ENCODE measurements around the gene C19orf25. TPM values are rescaled to one million over a fixed set of nuclear protein-coding genes. Genes with fewer than 3 reads are reported as not detected.

Gene C19orf25
- total and polyA plus RNA-seq, 9 of the 15 experiments (the other 6 are each of a cell fraction or from before 2014, with no cell fraction given) = 0.79 to 96.0 (median 36.1) TPM

DNA sequence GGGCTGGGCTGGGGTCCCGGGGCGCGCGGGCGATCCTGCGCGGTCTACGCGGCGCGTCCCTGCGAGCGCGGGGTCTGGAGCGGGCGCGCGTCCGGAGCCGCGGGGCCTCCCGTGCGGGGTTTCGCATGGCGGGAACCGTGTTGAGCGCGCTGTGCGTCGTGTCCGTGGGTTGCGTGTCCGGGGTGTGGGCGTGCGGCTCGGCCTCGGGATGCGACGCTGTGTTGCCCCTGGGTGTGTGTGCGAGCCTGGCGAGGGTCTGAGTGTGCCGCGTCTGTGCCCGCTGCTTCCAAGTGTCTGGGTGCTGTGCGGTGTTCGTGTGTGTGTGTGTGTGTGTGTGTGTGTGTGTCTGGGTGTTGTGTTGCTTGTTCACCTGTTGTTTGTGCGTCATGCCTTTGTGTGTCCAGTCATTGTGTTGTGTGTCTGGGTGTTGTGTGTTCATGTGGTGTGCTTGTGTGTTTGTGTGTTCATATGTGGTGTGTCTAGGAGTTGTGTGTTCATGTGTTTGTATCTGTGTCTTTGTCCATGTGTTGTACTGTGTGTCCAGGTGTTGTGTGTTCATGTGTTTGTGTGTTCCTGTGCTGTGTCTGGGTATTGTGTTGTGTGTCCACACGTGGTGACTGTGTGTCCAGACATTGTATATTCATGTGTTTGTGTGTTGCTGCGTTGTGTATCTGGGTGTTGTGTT is 45.4 kb upstream of the C19orf25 start (continued):
- TF ChIP-seq RNF219 (CRISPR knock-in tag; IDR thresholded peaks at IDR 0.05) = no peak
- no peak for TF ChIP-seq ZNF586 (CRISPR knock-in tag; conservative IDR thresholded peaks at IDR 0.05)
- no peak for TF ChIP-seq RBM25 (IDR thresholded peaks at IDR 0.05; ENCODE audit: low read depth, low read length, severe bottlenecking)
- no peak for TF ChIP-seq CREB1 (IDR thresholded peaks at IDR 0.05)
- TF ChIP-seq CREB1 (CRISPR knock-in tag; IDR thresholded peaks at IDR 0.05) = no peak
- TF ChIP-seq ZBTB2 (IDR thresholded peaks at IDR 0.05) = no peak; the same call in none of the 2 replicates
- peak; percentile 26; the same call in 1 of the 2 replicates for TF ChIP-seq NCOA1 (IDR thresholded peaks at IDR 0.05; ENCODE audit: low read depth)
- TF ChIP-seq ZBTB1 (CRISPR knock-in tag; IDR thresholded peaks at IDR 0.05; ENCODE audit: borderline replicate concordance, low read depth) = no peak
- no peak for TF ChIP-seq KAT8 (IDR thresholded peaks at IDR 0.05; ENCODE audit: low read depth)
- TF ChIP-seq PHF20 (IDR thresholded peaks at IDR 0.05; ENCODE audit: partially characterized antibody) = peak; percentile 51
- TF ChIP-seq, protein P1, sequence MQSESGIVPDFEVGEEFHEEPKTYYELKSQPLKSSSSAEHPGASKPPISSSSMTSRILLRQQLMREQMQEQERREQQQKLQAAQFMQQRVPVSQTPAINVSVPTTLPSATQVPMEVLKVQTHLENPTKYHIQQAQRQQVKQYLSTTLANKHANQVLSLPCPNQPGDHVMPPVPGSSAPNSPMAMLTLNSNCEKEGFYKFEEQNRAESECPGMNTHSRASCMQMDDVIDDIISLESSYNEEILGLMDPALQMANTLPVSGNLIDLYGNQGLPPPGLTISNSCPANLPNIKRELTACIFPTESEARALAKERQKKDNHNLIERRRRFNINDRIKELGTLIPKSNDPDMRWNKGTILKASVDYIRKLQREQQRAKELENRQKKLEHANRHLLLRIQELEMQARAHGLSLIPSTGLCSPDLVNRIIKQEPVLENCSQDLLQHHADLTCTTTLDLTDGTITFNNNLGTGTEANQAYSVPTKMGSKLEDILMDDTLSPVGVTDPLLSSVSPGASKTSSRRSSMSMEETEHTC (IDR thresholded peaks at IDR 0.05) = no peak
- no peak for TF ChIP-seq ZBTB34 (CRISPR knock-in tag; IDR thresholded peaks at IDR 0.05)
- TF ChIP-seq, protein P2, sequence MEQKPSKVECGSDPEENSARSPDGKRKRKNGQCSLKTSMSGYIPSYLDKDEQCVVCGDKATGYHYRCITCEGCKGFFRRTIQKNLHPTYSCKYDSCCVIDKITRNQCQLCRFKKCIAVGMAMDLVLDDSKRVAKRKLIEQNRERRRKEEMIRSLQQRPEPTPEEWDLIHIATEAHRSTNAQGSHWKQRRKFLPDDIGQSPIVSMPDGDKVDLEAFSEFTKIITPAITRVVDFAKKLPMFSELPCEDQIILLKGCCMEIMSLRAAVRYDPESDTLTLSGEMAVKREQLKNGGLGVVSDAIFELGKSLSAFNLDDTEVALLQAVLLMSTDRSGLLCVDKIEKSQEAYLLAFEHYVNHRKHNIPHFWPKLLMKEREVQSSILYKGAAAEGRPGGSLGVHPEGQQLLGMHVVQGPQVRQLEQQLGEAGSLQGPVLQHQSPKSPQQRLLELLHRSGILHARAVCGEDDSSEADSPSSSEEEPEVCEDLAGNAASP (IDR thresholded peaks at IDR 0.05) = no peak
- TF ChIP-seq MTA2 (IDR thresholded peaks at IDR 0.05; ENCODE audit: low read depth) = no peak
- 0 out of 2 replicates have a peak, but pooled peaks have one; percentile 20 for TF ChIP-seq ZNF511 (CRISPR knock-in tag; IDR thresholded peaks at IDR 0.05)

Data from K562 (cell line).